PFSK-1 (cell line): ENCODE measurements around the gene STYK1.

ENCODE experiments used
- FOXP2 ChIP-seq: optimal IDR thresholded peaks from 2 replicates; pipeline ENCODE3; 2011; ENCODE audit warnings: borderline replicate concordance, control low read depth, inconsistent platforms; ENCODE audit not compliant: insufficient read depth; ENCODE audit errors: extremely low read length, extremely low read depth
- POLR2AphosphoS5 ChIP-seq: IDR thresholded peaks from 2 replicates; pipeline ENCODE4 v1.6.1; 2012; ENCODE audit warnings: low read depth, mild to moderate bottlenecking, control low read depth, low read length, moderate library complexity
- SIN3A ChIP-seq: IDR thresholded peaks from 2 replicates; pipeline ENCODE4 v1.6.1; 2012; ENCODE audit warnings: mild to moderate bottlenecking, low read length, moderate library complexity, borderline replicate concordance; ENCODE audit not compliant: insufficient read depth
- TAF1 ChIP-seq: IDR thresholded peaks from 2 replicates; pipeline ENCODE4 v1.6.1; 2012; ENCODE audit warnings: low read length, control low read depth, borderline replicate concordance; ENCODE audit not compliant: insufficient read depth
- TF ChIP-seq, protein P1 (sequence below), 2 experiments: IDR thresholded peaks; 2 replicates each; pipeline versions ENCODE4 v1.6.1 to v1.8.0; 2011 to 2012; ENCODE audit warnings: low read depth in 2 of 2, low read length in 2 of 2, control low read depth in 1 of 2, inconsistent platforms in 1 of 2, mild to moderate bottlenecking in 1 of 2, moderate library complexity in 1 of 2; ENCODE audit not compliant: insufficient read depth in 1 of 2

STYK1 gene

DNA sequence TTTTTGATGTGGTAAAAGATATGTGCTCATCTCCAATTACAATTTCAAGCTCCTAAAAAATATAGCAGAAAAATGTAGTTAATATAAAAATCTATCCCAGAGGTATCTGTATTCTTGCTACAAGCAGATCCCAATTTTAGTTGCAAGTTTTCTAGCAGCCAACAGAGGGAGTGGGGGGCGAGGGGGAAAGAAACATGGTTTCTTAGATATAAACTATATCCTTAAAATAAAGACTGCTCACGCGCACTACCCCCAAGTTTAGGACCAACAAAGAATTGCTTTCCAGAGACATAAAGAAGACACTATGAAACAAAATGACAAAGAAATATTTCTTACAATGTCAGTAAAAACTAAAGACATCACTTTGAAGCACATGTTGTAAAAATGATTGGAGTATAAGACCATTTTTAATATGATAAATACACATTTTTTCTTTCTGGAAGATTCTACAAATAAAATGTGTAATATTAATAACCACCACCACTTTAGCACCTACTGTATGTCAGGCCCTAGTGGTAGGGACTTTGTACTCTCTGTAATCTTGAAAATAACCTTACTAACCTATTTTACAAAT is 65.9 kb downstream of the STYK1 start:
- TF ChIP-seq POLR2AphosphoS5 (no peak), FOXP2 (no peak), SIN3A (no peak), TAF1 (no peak)
- TF ChIP-seq, protein P1, sequence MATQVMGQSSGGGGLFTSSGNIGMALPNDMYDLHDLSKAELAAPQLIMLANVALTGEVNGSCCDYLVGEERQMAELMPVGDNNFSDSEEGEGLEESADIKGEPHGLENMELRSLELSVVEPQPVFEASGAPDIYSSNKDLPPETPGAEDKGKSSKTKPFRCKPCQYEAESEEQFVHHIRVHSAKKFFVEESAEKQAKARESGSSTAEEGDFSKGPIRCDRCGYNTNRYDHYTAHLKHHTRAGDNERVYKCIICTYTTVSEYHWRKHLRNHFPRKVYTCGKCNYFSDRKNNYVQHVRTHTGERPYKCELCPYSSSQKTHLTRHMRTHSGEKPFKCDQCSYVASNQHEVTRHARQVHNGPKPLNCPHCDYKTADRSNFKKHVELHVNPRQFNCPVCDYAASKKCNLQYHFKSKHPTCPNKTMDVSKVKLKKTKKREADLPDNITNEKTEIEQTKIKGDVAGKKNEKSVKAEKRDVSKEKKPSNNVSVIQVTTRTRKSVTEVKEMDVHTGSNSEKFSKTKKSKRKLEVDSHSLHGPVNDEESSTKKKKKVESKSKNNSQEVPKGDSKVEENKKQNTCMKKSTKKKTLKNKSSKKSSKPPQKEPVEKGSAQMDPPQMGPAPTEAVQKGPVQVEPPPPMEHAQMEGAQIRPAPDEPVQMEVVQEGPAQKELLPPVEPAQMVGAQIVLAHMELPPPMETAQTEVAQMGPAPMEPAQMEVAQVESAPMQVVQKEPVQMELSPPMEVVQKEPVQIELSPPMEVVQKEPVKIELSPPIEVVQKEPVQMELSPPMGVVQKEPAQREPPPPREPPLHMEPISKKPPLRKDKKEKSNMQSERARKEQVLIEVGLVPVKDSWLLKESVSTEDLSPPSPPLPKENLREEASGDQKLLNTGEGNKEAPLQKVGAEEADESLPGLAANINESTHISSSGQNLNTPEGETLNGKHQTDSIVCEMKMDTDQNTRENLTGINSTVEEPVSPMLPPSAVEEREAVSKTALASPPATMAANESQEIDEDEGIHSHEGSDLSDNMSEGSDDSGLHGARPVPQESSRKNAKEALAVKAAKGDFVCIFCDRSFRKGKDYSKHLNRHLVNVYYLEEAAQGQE (IDR thresholded peaks at IDR 0.05; ENCODE audit: insufficient read depth in 1 of 2, low read depth in 2 of 2, low read length in 2 of 2) = no peak

DNA sequence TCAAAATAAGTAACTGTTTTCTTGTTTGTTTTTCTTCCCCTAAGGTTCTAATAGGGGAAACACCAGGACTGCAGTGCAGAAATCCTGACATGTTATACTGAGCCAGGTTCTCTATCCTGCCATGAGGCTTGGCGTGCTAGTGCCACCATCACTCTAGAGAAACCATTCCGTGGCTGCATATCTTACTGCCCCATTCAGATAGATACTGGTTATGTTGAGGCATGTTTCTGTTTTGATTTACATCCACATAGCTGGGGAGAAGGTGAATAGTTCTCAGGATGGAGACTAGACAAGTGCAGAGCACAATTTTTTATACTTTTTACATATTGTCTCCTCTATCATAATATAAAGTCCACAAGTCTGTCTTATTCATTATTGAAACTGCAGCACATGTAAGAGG is 72.0 kb downstream of the STYK1 start:
- TF ChIP-seq SIN3A = no peak
- no peak for TF ChIP-seq POLR2AphosphoS5
- TF ChIP-seq, protein P1 (IDR thresholded peaks at IDR 0.05; ENCODE audit: insufficient read depth in 1 of 2, low read depth in 2 of 2, low read length in 2 of 2) = no peak
- TF ChIP-seq TAF1 = no peak
- no peak for TF ChIP-seq FOXP2

DNA sequence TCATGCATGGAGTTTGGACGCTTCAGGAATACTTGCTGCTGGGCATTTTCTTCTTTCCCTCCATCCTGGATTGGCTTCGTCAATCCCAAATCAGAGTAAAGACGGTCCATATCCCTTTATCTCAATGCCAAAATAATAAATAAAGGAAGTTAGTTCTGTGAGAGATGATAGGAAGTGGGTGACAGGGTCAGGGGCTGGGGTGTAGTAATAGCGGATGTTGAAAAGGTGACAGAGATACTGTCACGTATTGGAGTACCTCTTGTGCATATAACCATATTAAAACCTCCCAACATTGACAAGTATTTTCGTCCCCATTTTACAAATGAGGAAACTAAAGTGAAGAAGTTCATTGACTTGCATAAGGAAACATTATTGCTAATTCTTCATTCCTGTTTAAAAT is 72.9 kb downstream of the STYK1 start:
- TF ChIP-seq, protein P1 (IDR thresholded peaks at IDR 0.05; ENCODE audit: insufficient read depth in 1 of 2, low read depth in 2 of 2, low read length in 2 of 2) = no peak
- TF ChIP-seq SIN3A (no peak), POLR2AphosphoS5 (no peak), FOXP2 (no peak), TAF1 (no peak)

DNA sequence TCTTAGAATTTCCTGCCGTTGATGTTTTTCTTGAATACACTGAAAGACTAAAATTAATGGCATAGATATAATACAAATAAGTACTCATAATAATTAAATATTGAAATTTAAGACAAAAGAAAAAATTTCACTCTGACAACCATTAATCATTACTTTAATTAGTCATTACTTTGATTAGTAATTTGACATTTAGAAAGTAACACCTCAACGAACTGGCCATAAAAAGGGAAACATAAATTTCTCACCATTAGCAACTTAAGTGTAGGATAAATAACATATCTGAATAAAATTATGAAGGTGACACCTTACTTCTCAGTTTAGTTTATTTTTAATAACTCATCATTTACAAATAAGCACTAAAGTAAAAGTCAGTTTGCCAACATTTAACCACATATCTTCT is 78.0 kb downstream of the STYK1 start:
- TF ChIP-seq FOXP2 (no peak), SIN3A (no peak), TAF1 (no peak), POLR2AphosphoS5 (no peak)
- TF ChIP-seq, protein P1 (IDR thresholded peaks at IDR 0.05; ENCODE audit: insufficient read depth in 1 of 2, low read depth in 2 of 2, low read length in 2 of 2) = no peak

DNA sequence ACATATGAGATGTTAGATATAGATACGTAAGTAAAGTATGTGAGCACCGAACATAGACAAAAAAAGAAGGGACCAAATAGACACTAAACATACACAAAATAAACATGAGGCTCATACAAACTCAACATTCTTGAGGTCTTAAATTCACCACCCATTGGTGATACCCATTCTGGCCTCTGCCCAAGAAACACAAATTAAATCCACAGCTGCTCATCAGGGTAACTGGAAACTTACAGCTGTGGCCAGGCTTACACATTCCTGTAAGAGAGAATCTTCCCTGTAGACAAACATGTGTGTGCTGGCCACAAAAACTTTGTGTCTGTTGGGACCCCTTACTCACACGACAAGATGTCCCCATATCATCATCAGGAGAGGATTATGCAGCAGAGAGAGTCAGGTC is 82.9 kb downstream of the STYK1 start:
- TF ChIP-seq TAF1 (no peak), POLR2AphosphoS5 (no peak), FOXP2 (no peak), SIN3A (no peak)
- TF ChIP-seq, protein P1 (IDR thresholded peaks at IDR 0.05; ENCODE audit: insufficient read depth in 1 of 2, low read depth in 2 of 2, low read length in 2 of 2) = no peak
